Measurements from ENCODE around the gene SNRK.

Gene SNRK

DNA sequence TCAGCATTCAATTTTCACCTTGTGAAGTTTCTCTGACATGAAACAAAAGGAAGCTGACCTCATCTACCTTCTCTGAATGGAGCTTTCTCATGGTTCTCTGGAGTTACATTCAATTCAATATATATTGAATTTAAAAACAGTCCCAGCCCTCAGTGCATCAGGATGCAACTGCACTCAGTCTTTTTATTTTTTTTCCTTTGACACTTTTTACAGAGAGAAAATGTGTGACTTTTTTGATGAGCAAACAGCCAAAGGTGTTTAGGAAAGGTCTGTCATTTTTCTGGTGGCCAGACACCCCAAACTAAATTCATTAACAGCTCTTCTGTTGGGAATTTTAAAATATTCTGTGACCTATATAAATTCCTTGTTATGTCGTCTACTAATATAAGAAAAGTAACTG is 19.3 kb upstream of the SNRK start:
- DNase-seq (ENCODE audit: low read depth in 4 of 4, low spot score in 1 of 4), result no peak

- DNase-seq (ENCODE audit: low read depth in 4 of 4, low spot score in 1 of 4), result no peak
These were observed 17.7 kb upstream of the SNRK start for GRCh38 chr3:43268636-43269035.

- no peak for DNase-seq (ENCODE audit: low read depth in 4 of 4, low spot score in 1 of 4)
These were observed 16.3 kb upstream of the SNRK start for GRCh38 chr3:43270078-43270477.

DNA sequence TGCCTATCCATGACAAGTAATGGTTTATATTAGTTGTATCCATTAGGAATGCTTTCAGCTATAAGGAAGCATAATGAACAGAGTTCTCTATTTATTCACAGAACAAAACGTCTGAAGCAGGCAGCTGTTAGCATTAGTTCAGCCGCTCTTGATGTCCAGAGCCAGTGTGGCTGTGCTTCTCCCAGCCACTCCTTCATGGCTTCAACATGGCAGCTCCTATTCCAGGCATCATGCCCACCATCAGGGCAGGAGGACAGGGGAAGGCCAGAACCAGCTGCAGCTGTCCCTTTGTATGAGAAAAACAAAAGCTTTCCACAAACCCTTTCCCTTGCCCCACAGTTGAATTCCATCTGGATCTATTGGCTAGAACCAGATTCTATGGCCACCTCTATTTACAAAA is 12.9 kb upstream of the SNRK start:
- no peak for DNase-seq (ENCODE audit: low read depth in 4 of 4, low spot score in 1 of 4)

DNA sequence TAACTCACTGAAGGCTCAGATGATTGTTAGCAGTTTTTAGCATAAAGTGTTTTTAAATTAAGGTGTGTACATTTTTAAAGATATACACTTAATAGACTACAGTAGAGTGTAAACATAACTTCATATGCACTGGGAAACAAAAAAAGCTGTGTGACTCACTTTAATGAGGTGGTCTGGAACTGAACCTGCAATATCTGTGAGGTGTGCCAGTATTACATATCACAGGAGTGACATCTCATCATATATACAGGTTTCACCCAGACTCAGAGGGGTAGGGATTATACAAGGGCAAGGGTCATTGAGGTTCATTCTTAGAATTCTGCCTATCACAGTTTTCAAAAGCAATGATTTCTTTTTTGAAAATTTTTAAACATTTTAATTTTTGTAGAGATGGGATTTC is 7.3 kb upstream of the SNRK start:
- DNase-seq (ENCODE audit: low read depth in 4 of 4, low spot score in 1 of 4), result no peak

- no peak for DNase-seq (ENCODE audit: low read depth in 4 of 4, low spot score in 1 of 4)
These were observed 6.8 kb upstream of the SNRK start for GRCh38 chr3:43279532-43279931.

DNA sequence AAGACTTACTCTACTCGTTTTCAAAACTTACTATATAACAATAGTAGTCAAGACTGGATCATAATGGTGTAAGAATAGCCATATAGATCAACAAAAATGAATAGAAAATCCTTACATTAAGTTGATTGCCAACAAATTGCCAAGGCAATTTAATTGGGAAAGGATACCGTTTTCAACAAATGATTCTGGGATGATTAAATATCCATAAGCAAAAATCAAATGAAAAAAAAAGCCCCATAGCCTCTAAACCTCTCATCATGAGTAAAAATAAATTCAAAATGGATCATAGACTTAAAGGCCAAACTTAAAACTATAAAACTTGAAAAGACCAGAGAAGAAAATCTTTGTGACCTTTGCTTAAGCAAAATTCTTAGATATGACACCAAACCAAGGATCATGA is 5.3 kb upstream of the SNRK start:
- no peak for DNase-seq (ENCODE audit: low read depth in 4 of 4, low spot score in 1 of 4)

- DNase-seq (ENCODE audit: low read depth in 4 of 4, low spot score in 1 of 4), result no peak
These were observed 2.2 kb upstream of the SNRK start for GRCh38 chr3:43284171-43284570.

- DNase-seq (ENCODE audit: low read depth in 4 of 4, low spot score in 1 of 4), result no peak
These were observed 696 bp upstream of the SNRK start for GRCh38 chr3:43285644-43286043.

- peak in 1 of 4 experiments; percentile 6 for DNase-seq (ENCODE audit: low read depth in 4 of 4, low spot score in 1 of 4)
These were observed 630 bp downstream of the SNRK start for GRCh38 chr3:43286841-43287499.

GRCh38 chr3:43287500-43287873 is 1.1 kb downstream of the SNRK start:
- DNase-seq (ENCODE audit: low read depth in 4 of 4, low spot score in 1 of 4), result no peak

- no peak for DNase-seq (ENCODE audit: low read depth in 4 of 4, low spot score in 1 of 4)
These were observed 2.0 kb downstream of the SNRK start for GRCh38 chr3:43288366-43288765.

DNA sequence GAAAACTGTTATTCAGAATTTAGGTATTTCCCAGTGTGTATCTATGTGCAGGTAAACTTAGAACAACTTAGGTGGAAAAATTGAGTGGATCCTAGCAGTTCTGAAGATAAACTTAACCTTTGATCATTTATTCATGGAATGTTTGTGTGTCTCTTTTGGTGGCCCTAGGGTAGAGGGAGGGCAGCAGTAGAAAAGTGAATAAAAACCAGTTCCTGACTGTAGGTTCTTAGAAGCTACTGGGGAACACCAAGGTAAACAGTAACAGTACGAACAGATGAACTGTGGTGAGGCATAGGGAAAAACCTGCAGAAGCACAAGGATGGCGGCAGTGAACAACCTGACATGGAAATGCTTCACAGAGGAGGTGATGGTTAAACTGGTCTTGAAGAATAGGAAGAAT is 2.5 kb downstream of the SNRK start:
- DNase-seq (ENCODE audit: low read depth in 4 of 4, low spot score in 1 of 4), result no peak

DNA sequence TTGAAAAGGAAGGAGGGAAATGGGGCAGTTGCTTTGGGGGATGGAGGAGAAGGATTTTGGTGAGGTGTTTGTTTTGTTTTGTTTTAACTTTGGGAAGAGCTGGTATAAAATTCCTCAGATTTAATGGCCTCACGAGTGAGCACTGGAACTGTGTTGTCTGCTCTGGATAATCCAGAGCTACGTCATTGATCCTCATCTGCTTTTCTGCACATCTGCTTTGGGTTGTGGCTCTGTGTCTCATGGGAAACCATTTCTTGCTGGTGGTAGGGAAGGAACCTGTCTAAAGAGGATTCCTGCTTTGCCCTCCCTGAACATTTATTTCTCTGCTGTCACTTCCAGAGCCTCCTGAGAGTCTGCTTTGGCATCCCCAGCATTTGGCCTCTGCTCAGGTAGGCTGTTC is 3.1 kb downstream of the SNRK start:
- DNase-seq (ENCODE audit: low read depth in 4 of 4, low spot score in 1 of 4), result no peak

DNA sequence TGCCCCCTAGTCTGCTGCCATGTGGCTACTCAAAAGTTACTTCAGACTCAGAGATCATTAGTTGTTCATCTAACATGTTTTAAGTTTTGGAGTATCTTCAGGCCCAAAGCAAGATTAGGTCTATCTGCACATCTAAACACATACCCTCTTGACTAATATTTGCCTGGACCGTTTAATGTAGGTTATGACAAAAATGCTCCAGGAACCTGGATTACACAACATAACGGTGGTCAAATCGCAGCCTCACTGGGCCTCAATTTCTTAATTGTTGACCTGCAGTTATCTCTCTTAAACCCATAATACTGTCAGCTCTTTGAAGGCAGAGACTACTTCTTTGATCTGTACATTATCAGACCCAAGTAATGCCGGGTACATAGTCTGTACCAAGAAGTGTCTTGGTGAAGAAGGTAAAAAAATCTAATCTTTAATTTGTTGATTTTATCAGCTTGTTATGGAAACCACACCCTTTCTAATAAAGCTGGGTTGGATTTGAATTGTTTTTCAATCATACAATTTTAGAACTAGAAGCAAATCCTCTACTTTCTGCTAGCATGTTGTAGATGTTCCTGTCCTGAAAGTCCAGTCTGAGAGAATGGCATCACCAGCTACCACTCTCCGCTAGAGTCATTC is 3.6 kb downstream of the SNRK start:
- no peak for DNase-seq (ENCODE audit: low read depth in 4 of 4, low spot score in 1 of 4)

GRCh38 chr3:43290956-43291355 is 4.6 kb downstream of the SNRK start:
- no peak for DNase-seq (ENCODE audit: low read depth in 4 of 4, low spot score in 1 of 4)

GRCh38 chr3:43291546-43291945 is 5.2 kb downstream of the SNRK start:
- DNase-seq (ENCODE audit: low read depth in 4 of 4, low spot score in 1 of 4), result no peak

DNA sequence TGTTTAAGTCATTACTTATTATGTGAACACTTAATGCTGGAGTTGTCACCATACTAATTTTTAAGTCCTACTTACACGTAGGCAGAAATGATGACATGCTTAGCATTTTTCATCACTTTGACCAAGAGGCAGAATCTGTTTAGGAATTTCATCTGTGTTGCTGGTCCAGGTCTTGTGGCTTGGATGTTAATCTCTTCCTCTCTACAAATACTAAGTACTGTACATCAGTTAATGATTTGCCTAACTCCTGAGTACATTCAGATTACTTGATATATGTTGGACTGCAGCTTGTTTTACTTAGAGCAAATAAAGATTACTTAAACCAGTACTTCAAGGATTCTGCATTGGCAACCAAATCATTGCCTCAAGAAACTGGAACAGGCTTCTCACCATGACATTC is 8.6 kb downstream of the SNRK start:
- no peak for DNase-seq (ENCODE audit: low read depth in 4 of 4, low spot score in 1 of 4)

DNA sequence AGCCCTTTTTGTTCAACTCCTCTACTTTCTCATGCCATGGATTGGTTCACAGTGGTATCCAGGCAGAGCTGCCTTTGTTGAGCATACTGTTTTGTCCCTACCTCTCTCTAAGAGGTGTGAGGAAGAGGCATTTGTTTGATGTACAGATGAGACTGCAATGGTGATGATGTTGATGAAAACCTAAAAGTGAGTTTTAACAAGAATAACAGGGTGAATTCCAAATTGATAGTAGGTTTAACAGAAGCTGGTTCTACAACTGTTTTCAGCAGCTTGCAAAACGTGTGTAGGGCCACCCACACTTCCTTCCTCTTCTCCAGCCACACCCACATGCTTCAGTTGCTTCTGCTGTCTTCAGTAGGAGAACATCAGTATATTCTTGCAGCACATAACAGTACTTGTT is 10.2 kb downstream of the SNRK start:
- peak in 2 of 4 experiments; percentile 25 to 35 for DNase-seq (ENCODE audit: low read depth in 4 of 4, low spot score in 1 of 4)

DNA sequence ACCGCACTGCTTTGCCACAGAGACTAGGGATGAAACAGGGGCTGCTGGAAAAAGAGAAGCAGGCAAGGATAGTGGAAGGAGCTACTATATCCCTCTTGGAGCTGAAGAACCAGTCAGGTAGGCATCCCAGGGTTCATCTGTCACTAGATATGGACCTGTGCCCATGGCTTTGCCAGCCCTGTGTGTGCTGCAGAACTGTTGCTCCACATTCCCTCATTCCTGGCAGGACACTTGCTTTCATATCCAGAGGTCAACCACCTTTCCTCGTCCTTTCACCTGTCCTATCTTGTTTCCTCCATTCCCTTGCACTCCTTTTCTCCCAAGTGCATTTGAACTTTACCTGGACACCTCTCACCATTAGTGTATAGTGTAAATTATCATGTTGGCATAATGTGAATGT is 12.0 kb downstream of the SNRK start:
- DNase-seq (ENCODE audit: low read depth in 4 of 4, low spot score in 1 of 4), result no peak

GRCh38 chr3:43298761-43299160 is 12.4 kb downstream of the SNRK start:
- no peak for DNase-seq (ENCODE audit: low read depth in 4 of 4, low spot score in 1 of 4)

DNA sequence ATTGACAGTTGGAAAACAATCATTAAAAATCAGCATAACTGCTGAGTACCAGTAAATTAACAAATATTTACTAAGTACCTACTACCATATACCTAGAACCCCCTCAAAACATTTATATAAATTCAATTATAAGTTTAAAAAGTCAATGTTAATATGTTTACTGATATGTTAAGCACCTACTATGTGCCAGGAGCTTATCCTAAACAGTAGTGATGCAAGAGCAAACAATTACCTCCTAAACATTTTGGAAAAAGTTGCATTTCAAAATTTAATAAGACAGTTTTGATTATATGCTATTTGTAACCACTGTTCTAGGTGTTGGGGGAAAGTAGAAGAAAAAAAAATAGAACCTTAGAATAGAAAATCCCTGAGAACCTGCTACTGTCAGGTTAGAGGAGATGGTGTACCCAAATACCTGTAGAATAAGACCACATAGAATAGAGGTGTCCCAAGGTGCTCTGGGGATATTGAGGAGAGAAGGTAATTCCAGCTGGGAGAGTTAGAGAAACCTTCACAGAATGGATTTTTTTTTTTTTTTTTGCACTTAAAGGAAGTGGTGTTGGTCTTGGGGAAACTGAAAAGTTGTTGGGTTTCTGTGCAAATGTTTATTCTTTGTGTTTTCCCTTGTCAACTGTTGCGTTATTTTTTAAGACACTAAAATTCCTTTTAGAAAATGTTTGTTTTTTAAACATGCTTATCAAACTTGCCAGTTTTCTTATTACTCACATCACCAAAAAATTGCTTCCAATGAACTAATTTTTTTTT is 16.0 kb downstream of the SNRK start:
- DNase-seq (ENCODE audit: low read depth in 4 of 4, low spot score in 1 of 4), result no peak

GRCh38 chr3:43304126-43304525 is 17.8 kb downstream of the SNRK start:
- no peak for DNase-seq (ENCODE audit: low read depth in 4 of 4, low spot score in 1 of 4)
